RPMI7951 (cell line): ENCODE data around the gene GALT. TPM values are rescaled to one million over a fixed set of nuclear protein-coding genes. Genes with fewer than 3 reads are reported as not detected.

Experiments
- DNase-seq: peaks from one replicate; pipeline ENCODE4 v3.0.0-alpha.2; 2012; ENCODE audit warnings: low read depth
- total RNA-seq: library from RNA; depleted of rRNA; stranded (reverse); fragments of >200 nt; shearing (Covaris generic); gene quantifications from 2 replicates; pipeline ENCODE4 v1.2.3, GENCODE V29; 2014; rRNA removed

Gene GALT
- total RNA-seq, 1 experiment from 2014 or later = 16.7 TPM

- DNase-seq = no peak
These were observed 37.7 kb downstream of the GALT start for GRCh38 chr9:34684145-34684544.

DNA sequence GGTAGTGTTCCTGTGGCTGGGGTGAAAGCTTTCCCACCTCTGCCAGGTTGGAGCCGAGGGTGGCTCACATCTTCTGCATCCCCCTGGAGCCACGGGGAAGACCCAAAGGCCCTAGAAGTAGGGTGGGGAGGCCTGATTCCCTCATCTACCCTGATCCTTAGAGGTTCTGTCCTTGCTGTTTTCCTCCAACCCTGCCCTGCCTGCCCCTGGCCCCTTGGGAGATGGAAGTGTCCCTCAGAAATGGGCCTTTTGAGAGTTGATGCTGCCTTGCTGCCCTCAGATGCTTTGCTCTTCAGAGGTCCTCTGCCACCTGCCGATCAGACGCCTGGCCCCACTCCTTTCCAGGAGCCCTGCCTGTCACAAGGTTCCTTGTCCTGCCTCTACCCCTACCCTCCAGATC is 38.3 kb downstream of the GALT start:
- no peak for DNase-seq

DNA sequence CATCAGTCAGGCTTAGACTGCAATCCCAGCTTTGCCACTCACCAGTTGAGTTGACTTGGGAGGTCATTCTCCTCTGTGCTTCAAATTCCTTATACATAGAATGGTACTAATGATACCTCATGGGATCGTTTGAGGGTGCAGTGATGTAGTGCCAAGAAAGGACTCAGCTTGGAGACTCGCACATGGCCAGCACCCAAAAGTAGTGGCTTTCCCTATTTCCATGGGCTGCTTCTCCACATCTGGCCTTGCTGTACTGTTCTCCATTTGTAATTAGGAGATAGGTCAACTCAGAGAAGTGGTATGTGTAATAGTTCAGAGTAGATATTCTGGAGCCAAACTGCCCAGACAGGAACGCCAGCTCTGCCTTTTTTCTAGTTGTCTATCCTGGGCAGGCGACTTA is 39.1 kb downstream of the GALT start:
- DNase-seq = no peak

GRCh38 chr9:34686231-34686630 is 39.8 kb downstream of the GALT start:
- DNase-seq = no peak

GRCh38 chr9:34686732-34687131 is 40.3 kb downstream of the GALT start:
- DNase-seq = no peak

DNA sequence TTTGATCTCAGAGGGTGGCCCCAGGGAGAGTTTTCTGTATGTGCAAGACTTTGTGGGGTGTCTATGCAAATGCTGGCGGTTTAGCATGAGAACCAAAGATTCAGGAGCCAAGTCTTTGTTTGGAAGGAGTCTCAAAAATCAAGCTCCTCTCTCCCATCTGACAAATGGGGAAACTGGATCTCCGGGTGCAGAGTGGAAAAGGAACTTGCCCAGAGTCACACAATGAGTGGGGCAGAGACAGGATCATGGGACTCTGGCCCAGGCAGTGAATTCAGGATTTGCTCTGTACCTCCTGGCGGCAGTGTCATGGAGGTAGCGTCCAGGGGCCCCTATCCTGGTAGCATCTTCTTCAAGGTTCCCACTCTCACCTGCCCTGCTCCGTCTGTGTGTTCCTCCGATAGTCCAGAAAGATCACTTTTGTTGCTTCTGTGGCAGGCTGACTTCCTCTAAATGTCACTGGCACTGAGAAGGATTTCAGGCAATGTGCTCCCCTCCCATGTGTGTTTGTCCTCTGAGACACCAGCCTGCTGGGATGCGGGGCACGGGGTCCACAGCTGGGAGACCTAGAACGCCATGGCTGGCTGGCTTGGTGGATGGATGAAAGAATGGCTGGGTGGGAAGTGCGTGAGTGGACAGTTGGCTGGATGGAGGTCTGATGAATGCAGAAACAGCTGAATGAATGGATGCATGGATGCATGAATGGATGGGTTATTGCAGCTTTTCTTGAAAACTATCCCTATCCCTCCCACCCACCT is 41.0 kb downstream of the GALT start:
- DNase-seq = no peak

- no peak for DNase-seq
These were observed 42.0 kb downstream of the GALT start for GRCh38 chr9:34688329-34689115.

GRCh38 chr9:34689116-34689470 is 42.6 kb downstream of the GALT start:
- no peak for DNase-seq

GRCh38 chr9:34689512-34689911 is 43.0 kb downstream of the GALT start:
- no peak for DNase-seq

- DNase-seq = no peak
These were observed 44.8 kb downstream of the GALT start, which contains the start of gene CCL19 for GRCh38 chr9:34690983-34691935. Gene CCL19 (minus strand): TSS chr9:34691276. CDS start chr9:34691139, 137 bp downstream.

DNA sequence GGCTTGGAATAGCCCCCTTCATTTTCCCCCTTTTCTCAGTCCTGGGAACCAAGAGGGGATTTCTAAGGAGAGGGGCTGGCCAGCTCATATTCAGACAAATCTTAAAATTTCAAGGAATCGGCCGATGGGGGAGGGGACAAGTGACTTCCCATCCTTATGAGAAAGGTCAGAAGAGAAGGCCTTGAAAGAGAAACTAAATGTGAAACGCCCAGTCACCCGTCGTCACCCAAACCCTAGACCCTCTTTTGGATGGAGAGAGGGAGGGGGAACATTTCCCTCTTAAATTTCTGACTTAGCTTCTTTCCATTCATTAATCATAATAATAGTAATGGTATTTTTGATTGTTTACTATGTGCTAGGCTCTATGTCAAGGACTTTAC is 45.5 kb downstream of the GALT start:
- no peak for DNase-seq

- no peak for DNase-seq
These were observed 47.1 kb downstream of the GALT start for GRCh38 chr9:34693560-34693959.

GRCh38 chr9:34694811-34695210 is 48.3 kb downstream of the GALT start:
- DNase-seq = no peak

Other genes starting within 250 kb of the GALT start
- gene FAM219A, start 188.1 kb upstream of the GALT start, total RNA-seq = 10.7 and 11.2 TPM in 2 replicates
- not detected in 2 replicates for gene DNAI1, start 187.9 kb upstream of the GALT start, total RNA-seq
- 0.29 and 0.48 TPM in 2 replicates for gene ENHO, start 123.7 kb upstream of the GALT start, total RNA-seq
- not detected in 2 replicates for gene CNTFR, start 57.0 kb upstream of the GALT start, total RNA-seq
- gene RPP25L, start 34.6 kb upstream of the GALT start, total RNA-seq = 27.6 and 37.6 TPM in 2 replicates
- 213 and 217 TPM in 2 replicates for gene DCTN3, start 26.2 kb upstream of the GALT start, total RNA-seq
- not detected in 2 replicates for gene ARID3C, start 17.6 kb upstream of the GALT start, total RNA-seq
- 69.6 and 93.2 TPM in 2 replicates for gene SIGMAR1, start 8.9 kb upstream of the GALT start, total RNA-seq
- gene IL11RA, start 5.5 kb downstream of the GALT start, total RNA-seq = 0.59 and 0.72 TPM in 2 replicates
- not detected in 2 replicates for gene CCL27, start 16.0 kb downstream of the GALT start, total RNA-seq
- gene CCL19, start 44.6 kb downstream of the GALT start, total RNA-seq = not detected in 2 replicates
- gene CCL21, start 63.5 kb downstream of the GALT start, total RNA-seq = not detected in 2 replicates